Measurements from ENCODE around the gene APBA2. TPM values are rescaled to one million over a fixed set of nuclear protein-coding genes. Genes with fewer than 3 reads are reported as not detected.

The APBA2 gene
- total RNA-seq, 1 experiment from 2014 or later, result 11.2 TPM

DNA sequence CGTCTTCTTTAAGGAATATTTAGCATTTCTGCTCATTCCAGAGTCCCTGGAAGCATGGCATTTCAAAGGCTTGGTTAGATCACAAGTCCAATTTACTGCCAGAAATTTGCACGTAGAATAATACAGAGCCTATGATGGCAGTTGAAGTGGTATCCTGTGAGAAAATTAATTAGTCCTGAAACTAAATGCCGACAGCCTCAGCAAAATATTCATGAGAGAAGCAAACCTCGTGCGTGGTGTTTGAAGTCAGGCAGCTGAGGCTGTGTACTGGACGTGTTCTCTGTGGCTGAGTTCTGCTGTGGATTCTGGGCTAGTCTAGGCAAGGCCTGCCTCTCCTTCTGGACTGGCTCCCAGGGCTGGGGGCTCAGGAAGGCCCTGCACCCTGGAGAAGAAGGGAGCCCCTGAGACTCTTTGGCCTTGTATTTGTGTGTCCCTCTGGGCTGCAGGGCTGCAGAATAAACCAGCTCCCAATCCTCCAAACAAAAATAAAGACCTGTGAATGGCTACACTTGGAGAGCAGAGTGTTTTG lies 106.6 kb downstream of the APBA2 start (continued):
- TF ChIP-seq ETV6 (CRISPR knock-in tag; IDR thresholded peaks at IDR 0.05) (no peak), SOX15 (CRISPR knock-in tag; IDR thresholded peaks at IDR 0.05) (no peak), CREM (CRISPR knock-in tag; IDR thresholded peaks at IDR 0.05) (no peak), RELA (CRISPR knock-in tag; IDR thresholded peaks at IDR 0.05; ENCODE audit: borderline replicate concordance) (no peak), NFYB (CRISPR knock-in tag; conservative IDR thresholded peaks at IDR 0.05; ENCODE audit: low read depth) (no peak)

DNA sequence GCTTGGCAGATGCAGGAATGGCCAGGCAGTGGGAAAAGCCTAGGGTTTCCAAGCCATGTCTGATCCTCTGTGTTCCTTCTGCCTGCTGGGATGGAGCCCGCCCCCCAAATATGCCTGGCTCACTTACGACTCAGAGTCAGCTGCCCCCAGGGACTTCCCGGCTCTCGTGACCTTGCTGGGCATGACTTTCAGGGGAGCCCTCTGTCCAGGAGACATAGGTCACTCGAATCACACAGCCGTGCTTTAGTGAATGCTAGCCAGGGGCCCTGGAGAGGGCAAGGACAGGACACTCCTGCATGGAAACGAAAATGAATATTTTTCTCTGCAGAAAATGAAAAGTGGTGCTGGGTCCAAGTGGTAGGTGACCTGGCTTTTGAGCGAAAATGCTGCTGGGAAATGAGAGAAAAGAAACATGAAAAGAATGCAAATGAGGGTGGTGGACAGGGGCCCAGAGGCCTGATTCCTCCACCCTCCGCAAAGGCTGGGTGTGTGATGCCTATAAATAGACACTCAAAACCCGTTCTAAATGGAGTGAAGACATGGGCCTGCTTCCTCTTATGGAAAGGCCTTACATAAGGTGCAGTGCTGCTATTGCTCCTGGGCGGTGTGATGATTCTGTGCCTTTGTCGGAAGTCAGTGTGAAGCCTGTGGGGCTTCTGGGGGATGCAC lies 107.4 kb downstream of the APBA2 start:
- H3K36me3 Mint-ChIP-seq, result no peaks in the 10 kb centered on the region
- POLR2A ChIA-PET, result no interaction called here
- CTCF ChIA-PET, result interaction anchor here (1.4 to 4.5 kb wide), 4 partner anchors 9 to 111 kb away, joined by 3 to 37 read pairs (median 26); no protein-coding TSS in a partner anchor
- H3K27me3 Mint-ChIP-seq (ENCODE audit: low read depth), result no peaks in the 10 kb centered on the region
- DNase-seq (ENCODE audit: low spot score), result no peak
- H3K4me3 Mint-ChIP-seq, result no peak overlapping the region
- H3K9me3 Mint-ChIP-seq, result no peaks in the 10 kb centered on the region; the same call in 1 of the 2 replicates
- H3K27ac Mint-ChIP-seq, result no peak overlapping the region
- TF ChIP-seq ZNF219 (CRISPR knock-in tag; IDR thresholded peaks at IDR 0.05; ENCODE audit: borderline replicate concordance) (no peak), TEAD1 (CRISPR knock-in tag; IDR thresholded peaks at IDR 0.05) (no peak), SMAD3 (CRISPR knock-in tag; IDR thresholded peaks at IDR 0.05; ENCODE audit: borderline replicate concordance) (no peak)
- TF ChIP-seq, protein P1, sequence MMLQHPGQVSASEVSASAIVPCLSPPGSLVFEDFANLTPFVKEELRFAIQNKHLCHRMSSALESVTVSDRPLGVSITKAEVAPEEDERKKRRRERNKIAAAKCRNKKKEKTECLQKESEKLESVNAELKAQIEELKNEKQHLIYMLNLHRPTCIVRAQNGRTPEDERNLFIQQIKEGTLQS (CRISPR knock-in tag; conservative IDR thresholded peaks at IDR 0.05), result no peak
- TF ChIP-seq, protein P2, sequence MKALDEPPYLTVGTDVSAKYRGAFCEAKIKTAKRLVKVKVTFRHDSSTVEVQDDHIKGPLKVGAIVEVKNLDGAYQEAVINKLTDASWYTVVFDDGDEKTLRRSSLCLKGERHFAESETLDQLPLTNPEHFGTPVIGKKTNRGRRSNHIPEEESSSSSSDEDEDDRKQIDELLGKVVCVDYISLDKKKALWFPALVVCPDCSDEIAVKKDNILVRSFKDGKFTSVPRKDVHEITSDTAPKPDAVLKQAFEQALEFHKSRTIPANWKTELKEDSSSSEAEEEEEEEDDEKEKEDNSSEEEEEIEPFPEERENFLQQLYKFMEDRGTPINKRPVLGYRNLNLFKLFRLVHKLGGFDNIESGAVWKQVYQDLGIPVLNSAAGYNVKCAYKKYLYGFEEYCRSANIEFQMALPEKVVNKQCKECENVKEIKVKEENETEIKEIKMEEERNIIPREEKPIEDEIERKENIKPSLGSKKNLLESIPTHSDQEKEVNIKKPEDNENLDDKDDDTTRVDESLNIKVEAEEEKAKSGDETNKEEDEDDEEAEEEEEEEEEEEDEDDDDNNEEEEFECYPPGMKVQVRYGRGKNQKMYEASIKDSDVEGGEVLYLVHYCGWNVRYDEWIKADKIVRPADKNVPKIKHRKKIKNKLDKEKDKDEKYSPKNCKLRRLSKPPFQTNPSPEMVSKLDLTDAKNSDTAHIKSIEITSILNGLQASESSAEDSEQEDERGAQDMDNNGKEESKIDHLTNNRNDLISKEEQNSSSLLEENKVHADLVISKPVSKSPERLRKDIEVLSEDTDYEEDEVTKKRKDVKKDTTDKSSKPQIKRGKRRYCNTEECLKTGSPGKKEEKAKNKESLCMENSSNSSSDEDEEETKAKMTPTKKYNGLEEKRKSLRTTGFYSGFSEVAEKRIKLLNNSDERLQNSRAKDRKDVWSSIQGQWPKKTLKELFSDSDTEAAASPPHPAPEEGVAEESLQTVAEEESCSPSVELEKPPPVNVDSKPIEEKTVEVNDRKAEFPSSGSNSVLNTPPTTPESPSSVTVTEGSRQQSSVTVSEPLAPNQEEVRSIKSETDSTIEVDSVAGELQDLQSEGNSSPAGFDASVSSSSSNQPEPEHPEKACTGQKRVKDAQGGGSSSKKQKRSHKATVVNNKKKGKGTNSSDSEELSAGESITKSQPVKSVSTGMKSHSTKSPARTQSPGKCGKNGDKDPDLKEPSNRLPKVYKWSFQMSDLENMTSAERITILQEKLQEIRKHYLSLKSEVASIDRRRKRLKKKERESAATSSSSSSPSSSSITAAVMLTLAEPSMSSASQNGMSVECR (CRISPR knock-in tag; IDR thresholded peaks at IDR 0.05; ENCODE audit: borderline replicate concordance), result no peak
- no peak for ATAC-seq
- H3K4me1 Mint-ChIP-seq, result peaks cover 28% of the 10 kb centered on the region

DNA sequence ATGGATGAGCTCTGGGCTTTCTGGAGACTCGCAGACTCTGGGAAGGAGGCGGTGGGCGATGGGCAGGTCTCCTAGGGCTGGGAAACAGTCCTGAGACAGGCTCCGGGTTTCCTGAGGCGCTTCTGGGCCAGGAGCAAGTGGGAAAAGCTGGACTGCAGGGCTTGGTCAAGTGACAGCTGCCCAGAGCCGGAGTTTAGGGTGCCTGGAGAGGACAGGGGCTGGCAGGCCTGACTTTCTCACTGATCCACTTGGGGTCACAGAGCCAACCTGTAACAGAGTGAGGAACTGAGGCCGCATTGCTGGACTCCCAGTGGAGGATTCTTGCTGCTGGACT lies 107.9 kb downstream of the APBA2 start:
- Mint-ChIP-seq H3K4me3 (no peak overlapping the region), H3K27ac (no peak overlapping the region), H3K36me3 (no peaks in the 10 kb centered on the region)
- TF ChIP-seq KAT7 (CRISPR knock-in tag; IDR thresholded peaks at IDR 0.05; ENCODE audit: borderline replicate concordance), result no peak
- no peak for TF ChIP-seq SMAD4 (CRISPR knock-in tag; IDR thresholded peaks at IDR 0.05)
- TF ChIP-seq GTF2I (CRISPR knock-in tag; conservative IDR thresholded peaks at IDR 0.05), result no peak
- TF ChIP-seq, protein P3, sequence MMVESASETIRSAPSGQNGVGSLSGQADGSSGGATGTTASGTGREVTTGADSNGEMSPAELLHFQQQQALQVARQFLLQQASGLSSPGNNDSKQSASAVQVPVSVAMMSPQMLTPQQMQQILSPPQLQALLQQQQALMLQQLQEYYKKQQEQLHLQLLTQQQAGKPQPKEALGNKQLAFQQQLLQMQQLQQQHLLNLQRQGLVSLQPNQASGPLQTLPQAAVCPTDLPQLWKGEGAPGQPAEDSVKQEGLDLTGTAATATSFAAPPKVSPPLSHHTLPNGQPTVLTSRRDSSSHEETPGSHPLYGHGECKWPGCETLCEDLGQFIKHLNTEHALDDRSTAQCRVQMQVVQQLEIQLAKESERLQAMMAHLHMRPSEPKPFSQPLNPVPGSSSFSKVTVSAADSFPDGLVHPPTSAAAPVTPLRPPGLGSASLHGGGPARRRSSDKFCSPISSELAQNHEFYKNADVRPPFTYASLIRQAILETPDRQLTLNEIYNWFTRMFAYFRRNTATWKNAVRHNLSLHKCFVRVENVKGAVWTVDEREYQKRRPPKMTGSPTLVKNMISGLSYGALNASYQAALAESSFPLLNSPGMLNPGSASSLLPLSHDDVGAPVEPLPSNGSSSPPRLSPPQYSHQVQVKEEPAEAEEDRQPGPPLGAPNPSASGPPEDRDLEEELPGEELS (CRISPR knock-in tag; IDR thresholded peaks at IDR 0.05), result no peak
- TF ChIP-seq ZNF121 (CRISPR knock-in tag; IDR thresholded peaks at IDR 0.05), result no peak
- TF ChIP-seq, protein P4, sequence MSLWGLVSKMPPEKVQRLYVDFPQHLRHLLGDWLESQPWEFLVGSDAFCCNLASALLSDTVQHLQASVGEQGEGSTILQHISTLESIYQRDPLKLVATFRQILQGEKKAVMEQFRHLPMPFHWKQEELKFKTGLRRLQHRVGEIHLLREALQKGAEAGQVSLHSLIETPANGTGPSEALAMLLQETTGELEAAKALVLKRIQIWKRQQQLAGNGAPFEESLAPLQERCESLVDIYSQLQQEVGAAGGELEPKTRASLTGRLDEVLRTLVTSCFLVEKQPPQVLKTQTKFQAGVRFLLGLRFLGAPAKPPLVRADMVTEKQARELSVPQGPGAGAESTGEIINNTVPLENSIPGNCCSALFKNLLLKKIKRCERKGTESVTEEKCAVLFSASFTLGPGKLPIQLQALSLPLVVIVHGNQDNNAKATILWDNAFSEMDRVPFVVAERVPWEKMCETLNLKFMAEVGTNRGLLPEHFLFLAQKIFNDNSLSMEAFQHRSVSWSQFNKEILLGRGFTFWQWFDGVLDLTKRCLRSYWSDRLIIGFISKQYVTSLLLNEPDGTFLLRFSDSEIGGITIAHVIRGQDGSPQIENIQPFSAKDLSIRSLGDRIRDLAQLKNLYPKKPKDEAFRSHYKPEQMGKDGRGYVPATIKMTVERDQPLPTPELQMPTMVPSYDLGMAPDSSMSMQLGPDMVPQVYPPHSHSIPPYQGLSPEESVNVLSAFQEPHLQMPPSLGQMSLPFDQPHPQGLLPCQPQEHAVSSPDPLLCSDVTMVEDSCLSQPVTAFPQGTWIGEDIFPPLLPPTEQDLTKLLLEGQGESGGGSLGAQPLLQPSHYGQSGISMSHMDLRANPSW (CRISPR knock-in tag; conservative IDR thresholded peaks at IDR 0.05; ENCODE audit: low read depth), result no peak
- TF ChIP-seq ZNF317 (CRISPR knock-in tag; IDR thresholded peaks at IDR 0.05; ENCODE audit: borderline replicate concordance, low read depth), result no peak
- TF ChIP-seq CBFB (CRISPR knock-in tag; IDR thresholded peaks at IDR 0.05; ENCODE audit: low read depth), result no peak
- TF ChIP-seq MYBL2 (CRISPR knock-in tag; IDR thresholded peaks at IDR 0.05), result no peak
- TF ChIP-seq, protein P5, sequence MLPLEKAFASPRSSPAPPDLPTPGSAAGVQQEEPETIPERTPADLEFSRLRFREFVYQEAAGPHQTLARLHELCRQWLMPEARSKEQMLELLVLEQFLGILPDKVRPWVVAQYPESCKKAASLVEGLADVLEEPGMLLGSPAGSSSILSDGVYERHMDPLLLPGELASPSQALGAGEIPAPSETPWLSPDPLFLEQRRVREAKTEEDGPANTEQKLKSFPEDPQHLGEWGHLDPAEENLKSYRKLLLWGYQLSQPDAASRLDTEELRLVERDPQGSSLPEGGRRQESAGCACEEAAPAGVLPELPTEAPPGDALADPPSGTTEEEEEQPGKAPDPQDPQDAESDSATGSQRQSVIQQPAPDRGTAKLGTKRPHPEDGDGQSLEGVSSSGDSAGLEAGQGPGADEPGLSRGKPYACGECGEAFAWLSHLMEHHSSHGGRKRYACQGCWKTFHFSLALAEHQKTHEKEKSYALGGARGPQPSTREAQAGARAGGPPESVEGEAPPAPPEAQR (CRISPR knock-in tag; IDR thresholded peaks at IDR 0.05), result no peak
- no peak for TF ChIP-seq NR1H2 (CRISPR knock-in tag; IDR thresholded peaks at IDR 0.05)
- TF ChIP-seq ZNF671 (CRISPR knock-in tag; IDR thresholded peaks at IDR 0.05), result no peak
- TF ChIP-seq ZNF138 (CRISPR knock-in tag; conservative IDR thresholded peaks at IDR 0.05), result no peak
- no peak for TF ChIP-seq GABPB1 (CRISPR knock-in tag; IDR thresholded peaks at IDR 0.05)

More for the DNA sequence above, 107.9 kb downstream of the APBA2 start:
- ChIA-PET CTCF (interaction anchor here (1.4 to 4.5 kb wide), 3 partner anchors 10 to 110 kb away, joined by 3 to 37 read pairs (median 24); no protein-coding TSS in a partner anchor), POLR2A (no interaction called here)
- ATAC-seq (no peak), DNase-seq (ENCODE audit: low spot score) (no peak)
- Mint-ChIP-seq H3K4me1 (peaks cover 28% of the 10 kb centered on the region), H3K27me3 (ENCODE audit: low read depth) (no peaks in the 10 kb centered on the region), H3K9me3 (peaks cover 4% of the 10 kb centered on the region; the same call in 1 of the 2 replicates)
